Measurements from ENCODE around the gene ERMN.

GRCh38 chr2:157302492-157303099 lies 23.0 kb downstream of the ERMN start:
- TF ChIP-seq, protein P1, sequence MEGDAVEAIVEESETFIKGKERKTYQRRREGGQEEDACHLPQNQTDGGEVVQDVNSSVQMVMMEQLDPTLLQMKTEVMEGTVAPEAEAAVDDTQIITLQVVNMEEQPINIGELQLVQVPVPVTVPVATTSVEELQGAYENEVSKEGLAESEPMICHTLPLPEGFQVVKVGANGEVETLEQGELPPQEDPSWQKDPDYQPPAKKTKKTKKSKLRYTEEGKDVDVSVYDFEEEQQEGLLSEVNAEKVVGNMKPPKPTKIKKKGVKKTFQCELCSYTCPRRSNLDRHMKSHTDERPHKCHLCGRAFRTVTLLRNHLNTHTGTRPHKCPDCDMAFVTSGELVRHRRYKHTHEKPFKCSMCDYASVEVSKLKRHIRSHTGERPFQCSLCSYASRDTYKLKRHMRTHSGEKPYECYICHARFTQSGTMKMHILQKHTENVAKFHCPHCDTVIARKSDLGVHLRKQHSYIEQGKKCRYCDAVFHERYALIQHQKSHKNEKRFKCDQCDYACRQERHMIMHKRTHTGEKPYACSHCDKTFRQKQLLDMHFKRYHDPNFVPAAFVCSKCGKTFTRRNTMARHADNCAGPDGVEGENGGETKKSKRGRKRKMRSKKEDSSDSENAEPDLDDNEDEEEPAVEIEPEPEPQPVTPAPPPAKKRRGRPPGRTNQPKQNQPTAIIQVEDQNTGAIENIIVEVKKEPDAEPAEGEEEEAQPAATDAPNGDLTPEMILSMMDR (IDR thresholded peaks at IDR 0.05; ENCODE audit: insufficient read depth, low read depth, low read length) = peak; percentile 77
- no peak for TF ChIP-seq EZH2 (IDR thresholded peaks at IDR 0.05; ENCODE audit: insufficient read depth, low read length)

Measured in astrocyte (in vitro differentiated cells and primary cell).